Lung (tissue), 12 donors: ENCODE results near the gene HEPACAM2. TPM values are rescaled to one million over a fixed set of nuclear protein-coding genes. Genes with fewer than 3 reads are reported as not detected.
A peak's percentile ranks its signal among the peaks of the same experiment; 100 is the strongest.

Source experiments
- ATAC-seq: fragments of 200-7000 bp; cut with Tn5 transposase; one replicate; pipeline ENCODE4 v1.9.1; 2020; ENCODE audit warnings: moderate number of reproducible peaks; ENCODE audit not compliant: insufficient read depth, low FRiP score
- DNase-seq, 3 donors: peaks; one replicate each; pipeline ENCODE4 v3.0.0-alpha.2; 2013 to 2017
- H3K27ac ChIP-seq, 2 donors: one replicate each; pipeline ENCODE4 v1.5.1; 2013; ENCODE audit warnings: mild to moderate bottlenecking in 2 of 2, moderate library complexity in 2 of 2, control low read depth in 1 of 2, inconsistent platforms in 1 of 2, low read depth in 1 of 2, low read length in 1 of 2
- H3K27me3 ChIP-seq, 3 donors: one replicate each; pipeline ENCODE4 v1.5.1; 2013; ENCODE audit warnings: low read length in 2 of 3; ENCODE audit not compliant: control insufficient read depth in 3 of 3, insufficient read depth in 3 of 3
- H3K36me3 ChIP-seq, 4 donors: one replicate each; pipeline ENCODE4 v1.5.1; 2013; ENCODE audit warnings: low read length in 4 of 4, mild to moderate bottlenecking in 1 of 4, moderate library complexity in 1 of 4; ENCODE audit not compliant: control insufficient read depth in 4 of 4, insufficient read depth in 4 of 4
- H3K4me1 ChIP-seq, 5 donors: one replicate each; pipeline ENCODE4 v1.5.1; 2013; ENCODE audit warnings: low read length in 5 of 5, mild to moderate bottlenecking in 2 of 5, moderate library complexity in 1 of 5; ENCODE audit not compliant: control insufficient read depth in 5 of 5, insufficient read depth in 5 of 5
- H3K4me3 ChIP-seq: one replicate; pipeline ENCODE4 v1.5.1; 2013; ENCODE audit warnings: mild to moderate bottlenecking, control low read depth, moderate library complexity
- H3K9ac ChIP-seq, 2 donors: one replicate each; pipeline ENCODE4 v1.5.1; 2013; ENCODE audit warnings: low read length in 2 of 2, control low read depth in 1 of 2; ENCODE audit not compliant: insufficient read depth in 1 of 2
- H3K9me3 ChIP-seq, 4 donors: one replicate each; pipeline ENCODE4 v1.5.1; 2013; ENCODE audit warnings: low read length in 3 of 4, mild to moderate bottlenecking in 1 of 4, moderate library complexity in 1 of 4; ENCODE audit not compliant: control insufficient read depth in 4 of 4, insufficient read depth in 3 of 4
- WGBS, 2 donors: extraction: QIAGEN DNeasy Blood & Tissue Kit; methylation state at CpG; one replicate each; pipeline ENCODE4 v1.1.7; 2013; 5-methylcytosine and 5-hydroxymethylcytosine counted together
- polyA plus RNA-seq, 2 donors: library from polyadenylated mRNA; stranded (reverse); fragments of 200-250 nt; gene quantifications; one replicate each; pipeline ENCODE4 v1.2.1, GENCODE V29; 2013
- total RNA-seq, 2 donors: library from RNA; depleted of rRNA in 1 of 2; stranded (reverse); fragments of >200 nt in 1 of 2; gene quantifications; one replicate each; pipeline ENCODE4 v1.2.1, GENCODE V29; 2014 to 2021
- TF ChIP-seq, protein P1 (sequence below): IDR thresholded peaks from 2 replicates; pipeline ENCODE4 v1.5.1; 2012; ENCODE audit warnings: mild to moderate bottlenecking; ENCODE audit errors: control extremely low read depth, extremely low read depth
- donor health status: control.
- donor health status: control.
- donor health status: Bipolar disorder and iron deficiency.
- donor health status: healthy.
- donor health status: DM: yes; HTN: yes; CAD: no.

Gene HEPACAM2
- total and polyA plus RNA-seq, 4 donors = 0.08 to 2.2 (median 0.27) TPM

DNA sequence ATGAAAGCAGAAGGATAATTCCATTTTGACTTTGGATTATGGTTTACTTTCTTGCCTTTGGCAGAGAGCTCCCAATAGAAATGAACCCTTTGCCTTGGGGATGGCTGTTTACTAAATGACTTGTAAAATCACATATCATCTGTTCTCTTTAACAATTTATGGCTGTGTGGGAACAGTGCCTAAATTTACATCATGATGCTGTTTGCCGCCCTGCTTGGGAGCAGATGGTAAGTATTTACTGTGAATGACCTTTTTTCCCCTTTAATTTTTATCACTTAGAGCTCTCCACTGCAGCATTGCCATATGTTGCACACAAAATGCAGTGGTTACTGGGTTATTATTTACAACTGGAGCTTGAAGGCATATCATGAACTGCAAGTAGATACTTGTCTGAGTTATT is 13.4 kb downstream of the HEPACAM2 start:
- no peak overlapping the region for H3K27ac ChIP-seq
- no peaks in the 10 kb centered on the region for H3K36me3 ChIP-seq
- DNase-seq (peak in 1 of 3 donors; percentile 7), ATAC-seq (no peak)
- H3K4me3 ChIP-seq = no peak overlapping the region
- WGBS, 2 donors = 75 to 86% methylated on average over 1 of the region's 1 CpG
- no peak overlapping the region for H3K9ac ChIP-seq
- no peaks in the 10 kb centered on the region for H3K4me1 ChIP-seq
- no peaks in the 10 kb centered on the region for H3K27me3 ChIP-seq
- TF ChIP-seq, protein P1, sequence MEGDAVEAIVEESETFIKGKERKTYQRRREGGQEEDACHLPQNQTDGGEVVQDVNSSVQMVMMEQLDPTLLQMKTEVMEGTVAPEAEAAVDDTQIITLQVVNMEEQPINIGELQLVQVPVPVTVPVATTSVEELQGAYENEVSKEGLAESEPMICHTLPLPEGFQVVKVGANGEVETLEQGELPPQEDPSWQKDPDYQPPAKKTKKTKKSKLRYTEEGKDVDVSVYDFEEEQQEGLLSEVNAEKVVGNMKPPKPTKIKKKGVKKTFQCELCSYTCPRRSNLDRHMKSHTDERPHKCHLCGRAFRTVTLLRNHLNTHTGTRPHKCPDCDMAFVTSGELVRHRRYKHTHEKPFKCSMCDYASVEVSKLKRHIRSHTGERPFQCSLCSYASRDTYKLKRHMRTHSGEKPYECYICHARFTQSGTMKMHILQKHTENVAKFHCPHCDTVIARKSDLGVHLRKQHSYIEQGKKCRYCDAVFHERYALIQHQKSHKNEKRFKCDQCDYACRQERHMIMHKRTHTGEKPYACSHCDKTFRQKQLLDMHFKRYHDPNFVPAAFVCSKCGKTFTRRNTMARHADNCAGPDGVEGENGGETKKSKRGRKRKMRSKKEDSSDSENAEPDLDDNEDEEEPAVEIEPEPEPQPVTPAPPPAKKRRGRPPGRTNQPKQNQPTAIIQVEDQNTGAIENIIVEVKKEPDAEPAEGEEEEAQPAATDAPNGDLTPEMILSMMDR = no peak
- no peaks in the 10 kb centered on the region for H3K9me3 ChIP-seq

DNA sequence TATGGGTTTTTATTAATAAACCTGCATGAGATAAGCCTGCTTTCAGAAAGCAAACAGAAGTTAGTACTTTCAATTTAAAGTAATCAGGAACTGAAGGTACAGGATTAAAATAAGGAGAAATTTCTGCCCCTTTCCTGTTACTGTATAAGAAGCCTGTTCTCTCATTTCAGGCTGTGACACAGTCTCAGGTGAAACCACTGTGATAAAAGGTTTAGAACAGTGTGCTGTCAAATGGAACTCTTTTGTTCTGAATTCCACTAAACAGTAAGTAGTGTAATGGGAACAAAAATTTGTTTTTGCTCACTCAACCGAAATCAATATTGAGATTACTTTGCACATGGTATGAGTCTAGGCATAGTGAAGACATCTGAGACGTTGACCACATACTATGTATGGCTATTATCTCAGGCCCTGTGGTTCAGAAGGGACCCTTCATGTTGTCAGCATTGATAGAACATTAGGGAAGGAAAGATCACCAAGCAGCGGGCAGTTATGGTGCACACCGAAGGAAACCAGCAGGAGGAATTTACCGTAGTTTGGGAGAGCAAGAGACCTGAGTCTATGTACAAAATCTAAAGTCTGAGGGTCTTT is 14.9 kb downstream of the HEPACAM2 start:
- DNase-seq = no peak
- Histone ChIP-seq H3K9ac (no peak overlapping the region), H3K27ac (no peak overlapping the region), H3K36me3 (no peaks in the 10 kb centered on the region), H3K4me3 (no peak overlapping the region), H3K4me1 (no peaks in the 10 kb centered on the region), H3K9me3 (no peaks in the 10 kb centered on the region), H3K27me3 (peaks cover 0 to 5% (median 0%) of the 10 kb centered on the region in 3 donors)
- ATAC-seq = no peak
- TF ChIP-seq, protein P1 = no peak
- 80 to 88% methylated on average over 5 of the region's 5 CpGs for WGBS, 2 donors

DNA sequence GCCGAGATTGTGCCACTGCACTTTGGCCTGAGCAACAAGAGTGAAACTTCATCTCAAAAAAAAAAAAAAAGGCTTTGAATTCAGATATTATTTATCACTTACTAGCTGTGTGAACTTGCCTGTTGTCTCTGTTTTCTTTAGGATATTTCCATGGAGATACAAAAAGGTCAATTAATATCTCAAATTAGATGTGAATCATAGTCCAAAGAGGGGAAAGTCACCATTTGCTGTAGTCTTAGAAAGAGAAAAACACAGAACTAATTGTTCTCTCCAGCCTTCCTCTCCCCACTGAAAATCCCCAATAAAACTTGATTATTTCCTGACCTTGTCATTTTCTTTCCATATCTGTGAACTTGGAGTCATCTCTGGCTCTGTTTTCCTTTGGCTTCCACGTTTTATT is 21.2 kb downstream of the HEPACAM2 start:
- no peaks in the 10 kb centered on the region for H3K36me3 ChIP-seq
- DNase-seq (no peak), ATAC-seq (no peak)
- no peaks in the 10 kb centered on the region for H3K9me3 ChIP-seq
- TF ChIP-seq, protein P1 = no peak
- H3K9ac ChIP-seq = no peak overlapping the region
- WGBS, 2 donors = 57 to 74% methylated on average over 2 of the region's 2 CpGs
- no peak overlapping the region for H3K4me3 ChIP-seq
- H3K27me3 ChIP-seq = peaks cover 0 to 5% (median 0%) of the 10 kb centered on the region in 3 donors
- H3K27ac ChIP-seq = no peak overlapping the region
- no peaks in the 10 kb centered on the region for H3K4me1 ChIP-seq

DNA sequence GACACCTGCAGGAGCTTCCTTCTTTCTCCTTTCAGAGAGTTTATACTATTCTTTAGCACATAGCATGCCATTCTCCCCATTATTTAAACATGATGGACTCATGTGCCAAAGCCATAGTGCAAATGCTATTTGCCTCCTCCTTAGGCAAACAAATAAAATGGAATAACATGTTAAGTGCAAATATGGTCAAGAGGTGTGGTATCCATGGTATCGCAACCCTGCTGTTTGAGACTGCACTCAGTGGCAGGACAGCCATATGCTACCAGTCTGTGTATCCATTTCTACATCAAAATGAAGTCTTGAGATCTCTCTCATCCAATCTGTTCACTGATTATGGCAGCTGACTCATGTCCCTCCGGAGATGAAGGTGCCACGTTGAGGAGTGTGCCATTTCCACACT is 22.8 kb downstream of the HEPACAM2 start:
- no peak for DNase-seq
- no peaks in the 10 kb centered on the region for H3K4me1 ChIP-seq
- TF ChIP-seq, protein P1 = no peak
- no peak overlapping the region for H3K4me3 ChIP-seq
- H3K27ac ChIP-seq = no peak overlapping the region
- H3K36me3 ChIP-seq = no peaks in the 10 kb centered on the region
- ATAC-seq = no peak
- H3K9me3 ChIP-seq = no peaks in the 10 kb centered on the region
- no peak overlapping the region for H3K9ac ChIP-seq
- WGBS, 2 donors = 67 to 82% methylated on average over 3 of the region's 3 CpGs
- H3K27me3 ChIP-seq = peaks cover 0 to 5% (median 0%) of the 10 kb centered on the region in 3 donors
